NT2/D1 (cell line): ENCODE measurements around the gene MAP7D3.
"Not testable (repeated sequence)": the region's sequence is repeated elsewhere in the genome, so short reads cannot be mapped to it uniquely, and the experiment has no call there.

Experiments used
- DNase-seq: peaks from one replicate; pipeline ENCODE4 v3.0.0-alpha.2; 2011; ENCODE audit warnings: low read depth, low spot score
- H3K27me3 ChIP-seq: 2 replicates; pipeline ENCODE4 v1.6.0; 2011; ENCODE audit warnings: mild to moderate bottlenecking; ENCODE audit not compliant: insufficient read length, insufficient read depth
- H3K36me3 ChIP-seq: 2 replicates; pipeline ENCODE4 v1.6.1; 2011; ENCODE audit warnings: mild to moderate bottlenecking, low read length, mixed read lengths; ENCODE audit not compliant: insufficient read depth, insufficient read length
- H3K4me1 ChIP-seq: 2 replicates; pipeline ENCODE4 v1.5.1; 2011; ENCODE audit not compliant: insufficient read depth, insufficient read length
- H3K4me3 ChIP-seq: 2 replicates; pipeline ENCODE4 v1.5.1; 2011; ENCODE audit warnings: low read depth; ENCODE audit not compliant: insufficient read length
- H3K9ac ChIP-seq: 2 replicates; pipeline ENCODE4 v1.6.0; 2011; ENCODE audit warnings: low read depth; ENCODE audit not compliant: insufficient read length
- H3K9me3 ChIP-seq: 2 replicates; pipeline ENCODE4 v1.5.1; 2011; ENCODE audit warnings: mild to moderate bottlenecking, low read length; ENCODE audit not compliant: insufficient read depth
- SUZ12 ChIP-seq: IDR thresholded peaks from 2 replicates; pipeline ENCODE4 v1.6.1; 2011; ENCODE audit not compliant: insufficient read length, insufficient read depth; ENCODE audit errors: extremely low read depth
- YY1 ChIP-seq: IDR thresholded peaks from 2 replicates; pipeline ENCODE4 v1.6.1; 2011; ENCODE audit not compliant: insufficient read length, insufficient read depth
- ZNF274 ChIP-seq: IDR thresholded peaks from 2 replicates; pipeline ENCODE4 v1.6.1; 2011; ENCODE audit warnings: mild to moderate bottlenecking, low read depth, low read length

Gene MAP7D3

DNA sequence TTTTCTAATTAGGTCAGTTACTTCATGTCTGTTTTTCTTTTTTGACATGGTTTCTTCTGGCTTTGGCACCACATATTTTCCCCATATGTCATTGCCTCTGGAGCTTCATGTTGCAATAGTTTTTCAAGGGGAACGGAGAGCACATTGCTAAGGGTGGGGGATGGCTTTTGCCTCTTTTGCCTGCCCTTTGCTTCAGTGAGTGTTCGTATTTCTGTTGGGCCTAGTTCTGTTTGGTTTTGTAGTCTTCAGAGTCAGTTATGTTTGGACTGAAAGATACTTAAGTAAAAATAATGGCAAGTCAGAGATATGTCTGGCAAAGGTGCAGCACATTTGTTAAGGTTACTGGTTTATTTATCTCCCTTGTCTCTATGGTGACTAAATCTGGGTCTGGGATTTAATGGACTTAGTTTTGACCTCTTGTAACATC, 74.8 kb downstream of the MAP7D3 start:
- no peaks in the 10 kb centered on the region for H3K36me3 ChIP-seq
- H3K27me3 ChIP-seq: no peaks in the 10 kb centered on the region
- H3K9ac ChIP-seq: no peak overlapping the region
- DNase-seq: no peak
- no peaks in the 10 kb centered on the region for H3K9me3 ChIP-seq
- H3K4me3 ChIP-seq: no peak overlapping the region
- no peaks in the 10 kb centered on the region for H3K4me1 ChIP-seq
- TF ChIP-seq SUZ12: no peak
- no peak for TF ChIP-seq ZNF274
- no peak for TF ChIP-seq YY1

DNA sequence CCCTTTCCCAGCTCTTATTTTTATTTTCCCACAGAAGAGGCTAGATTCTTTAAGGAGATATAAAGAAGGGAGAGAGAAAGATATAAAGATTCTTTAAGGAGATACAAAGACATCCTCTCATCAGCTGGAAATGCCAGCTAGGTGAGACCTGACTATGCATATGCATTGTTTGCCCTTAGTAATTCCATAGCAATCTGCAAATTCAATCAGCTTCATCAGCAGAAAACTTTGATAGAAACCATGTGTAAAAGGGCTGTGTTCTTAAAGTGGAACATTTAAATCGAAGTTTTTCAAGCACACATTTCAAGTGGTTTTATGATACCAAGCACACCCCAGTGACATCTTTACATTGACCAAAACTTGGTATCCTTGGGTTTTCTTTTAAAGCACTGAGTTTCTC, 79.8 kb downstream of the MAP7D3 start:
- Histone ChIP-seq H3K4me1 (no peaks in the 10 kb centered on the region), H3K27me3 (no peaks in the 10 kb centered on the region), H3K9ac (no peak overlapping the region), H3K36me3 (no peaks in the 10 kb centered on the region), H3K9me3 (no peaks in the 10 kb centered on the region), H3K4me3 (no peak overlapping the region)
- DNase-seq: no peak
- TF ChIP-seq SUZ12 (no peak), ZNF274 (no peak), YY1 (no peak)

DNA sequence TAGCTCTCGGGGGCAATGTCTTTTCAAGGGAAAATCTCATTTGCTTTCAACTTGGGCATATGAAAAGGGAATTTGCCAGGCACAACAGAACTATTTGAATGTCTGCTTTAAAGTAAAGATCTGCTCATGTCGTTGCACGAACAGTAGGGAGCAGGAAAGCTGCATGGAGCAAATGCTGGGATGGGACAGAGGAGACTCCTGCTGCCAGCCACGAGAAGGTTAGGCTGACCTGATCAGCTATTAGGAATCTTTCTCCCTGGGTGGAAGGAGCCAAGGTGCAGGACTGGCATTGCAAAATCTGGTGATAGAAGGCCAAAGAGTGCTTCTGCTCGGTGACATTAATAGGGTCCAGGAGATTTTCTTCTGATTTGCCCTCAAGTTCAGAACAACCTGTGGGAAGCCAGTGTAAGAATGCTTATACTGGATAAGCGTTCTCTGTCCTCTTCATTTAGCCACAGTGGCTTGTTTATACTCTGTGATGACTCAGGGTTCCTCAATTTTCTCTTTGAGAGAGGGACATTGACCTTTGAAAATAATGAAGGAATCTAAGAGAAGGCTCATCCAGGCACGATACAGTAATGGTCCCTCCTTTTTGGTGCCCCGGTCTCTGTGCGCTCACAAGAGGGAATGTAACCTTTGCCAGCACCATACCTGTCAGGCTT, 80.9 kb downstream of the MAP7D3 start:
- H3K9ac ChIP-seq: no peak overlapping the region
- no peak overlapping the region for H3K4me3 ChIP-seq
- TF ChIP-seq ZNF274 (no peak), SUZ12 (no peak), YY1 (no peak)
- no peak for DNase-seq
- H3K9me3 ChIP-seq: no peaks in the 10 kb centered on the region
- no peaks in the 10 kb centered on the region for H3K27me3 ChIP-seq
- no peaks in the 10 kb centered on the region for H3K36me3 ChIP-seq
- H3K4me1 ChIP-seq: no peaks in the 10 kb centered on the region

DNA sequence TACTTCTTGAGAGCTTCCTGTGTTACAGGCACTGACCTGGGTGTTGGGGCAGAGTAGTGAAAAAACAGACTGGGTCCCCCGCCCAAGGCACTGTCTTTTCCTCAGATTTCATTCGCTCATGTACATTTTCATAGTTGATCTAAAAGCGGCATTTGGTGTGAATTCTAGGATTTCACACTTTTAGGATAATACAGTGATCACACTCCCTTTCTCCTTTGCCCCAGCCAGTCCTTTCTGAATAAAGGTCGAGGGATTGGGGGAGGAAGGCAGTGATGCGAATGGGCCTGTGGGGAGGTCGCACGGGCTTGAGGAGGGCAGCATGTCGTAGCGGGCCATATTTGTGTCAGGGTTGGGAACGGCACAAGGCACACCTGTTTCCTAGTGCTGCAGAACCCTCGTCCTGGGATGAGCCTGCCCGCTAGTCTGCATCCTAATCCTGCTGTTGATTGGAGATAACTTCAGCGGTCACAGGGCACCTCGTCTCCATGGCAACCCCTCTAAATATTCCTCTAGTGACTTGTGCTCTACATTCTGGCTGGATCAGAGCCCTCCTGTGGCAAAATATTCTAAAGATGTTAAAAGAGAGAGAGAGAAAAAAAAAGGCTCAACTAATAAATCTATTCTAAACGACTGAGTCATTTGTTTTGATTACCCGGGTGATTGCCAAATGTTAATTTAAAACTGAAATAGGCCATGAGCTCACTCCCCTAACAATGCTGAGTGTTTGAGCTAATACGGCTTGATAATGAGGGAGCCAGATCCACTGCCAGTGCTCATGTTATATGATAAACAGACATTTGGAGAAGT, 82.1 kb downstream of the MAP7D3 start:
- DNase-seq: peak; percentile 38
- Histone ChIP-seq H3K9ac (no peak overlapping the region), H3K4me3 (no peak overlapping the region)

DNA sequence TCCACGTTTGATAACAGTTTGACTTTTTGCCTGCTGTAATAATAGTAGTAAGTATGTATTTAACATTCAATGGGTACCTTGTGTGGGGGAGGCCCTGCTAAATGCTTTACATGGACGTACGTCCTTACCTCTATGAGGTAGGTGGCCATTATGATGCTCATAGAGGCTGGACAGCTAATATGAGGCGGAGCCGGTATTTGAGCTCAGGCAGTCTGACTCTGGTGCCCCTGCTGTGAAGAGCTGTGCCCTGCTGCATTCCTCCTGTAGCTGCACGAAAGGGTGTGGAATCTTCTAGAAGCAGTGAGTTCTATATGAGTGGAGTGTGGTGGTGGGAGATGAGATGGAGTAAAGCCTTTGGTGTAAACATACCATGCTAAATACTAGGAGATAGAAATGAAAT, 83.2 kb downstream of the MAP7D3 start:
- H3K9ac ChIP-seq, H3K36me3 ChIP-seq, H3K27me3 ChIP-seq, H3K9me3 ChIP-seq, H3K4me3 ChIP-seq, DNase-seq, H3K4me1 ChIP-seq: not testable (repeated sequence)

More for the DNA sequence above, 82.1 kb downstream of the MAP7D3 start:
- no peaks in the 10 kb centered on the region for H3K36me3 ChIP-seq
- H3K4me1 ChIP-seq: no peaks in the 10 kb centered on the region
- TF ChIP-seq SUZ12: no peak
- no peak for TF ChIP-seq ZNF274
- TF ChIP-seq YY1: no peak
- H3K27me3 ChIP-seq: no peaks in the 10 kb centered on the region
- no peaks in the 10 kb centered on the region for H3K9me3 ChIP-seq

DNA sequence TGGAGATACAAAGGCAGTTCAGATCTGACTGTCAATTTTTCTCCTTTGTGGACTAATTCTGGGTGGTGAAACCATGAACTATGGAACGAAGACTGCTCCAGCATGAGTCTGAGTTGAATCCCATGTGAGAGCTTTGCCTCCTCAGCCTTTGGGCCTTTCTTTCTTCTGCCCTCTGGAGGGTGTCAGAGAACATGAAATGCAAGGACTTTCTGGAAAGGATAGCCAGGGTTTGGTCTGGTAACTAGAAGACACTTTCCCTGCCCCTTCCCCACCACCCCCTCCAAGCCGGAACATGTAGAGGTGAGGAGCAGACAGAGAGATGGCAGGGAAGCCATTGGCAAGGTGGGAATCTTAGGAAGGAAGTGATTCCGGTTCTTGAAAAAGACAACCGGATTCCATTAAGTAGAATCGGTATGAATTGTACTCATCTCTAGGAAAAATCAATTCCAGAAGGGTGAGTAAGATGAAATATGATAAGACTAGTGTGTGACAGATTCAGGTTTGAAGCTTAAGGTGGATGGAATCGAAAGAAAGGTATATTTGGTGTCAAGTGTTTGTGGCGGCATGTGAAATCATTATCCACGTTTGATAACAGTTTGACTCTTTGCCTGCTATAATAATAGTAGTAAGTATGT, 84.9 kb downstream of the MAP7D3 start:
- Histone ChIP-seq H3K4me3 (no peak overlapping the region), H3K9ac (no peak overlapping the region), H3K36me3 (no peaks in the 10 kb centered on the region), H3K4me1 (no peaks in the 10 kb centered on the region), H3K9me3 (no peaks in the 10 kb centered on the region), H3K27me3 (no peaks in the 10 kb centered on the region)
- no peak for TF ChIP-seq YY1
- TF ChIP-seq SUZ12: no peak
- no peak for TF ChIP-seq ZNF274
- no peak for DNase-seq

DNA sequence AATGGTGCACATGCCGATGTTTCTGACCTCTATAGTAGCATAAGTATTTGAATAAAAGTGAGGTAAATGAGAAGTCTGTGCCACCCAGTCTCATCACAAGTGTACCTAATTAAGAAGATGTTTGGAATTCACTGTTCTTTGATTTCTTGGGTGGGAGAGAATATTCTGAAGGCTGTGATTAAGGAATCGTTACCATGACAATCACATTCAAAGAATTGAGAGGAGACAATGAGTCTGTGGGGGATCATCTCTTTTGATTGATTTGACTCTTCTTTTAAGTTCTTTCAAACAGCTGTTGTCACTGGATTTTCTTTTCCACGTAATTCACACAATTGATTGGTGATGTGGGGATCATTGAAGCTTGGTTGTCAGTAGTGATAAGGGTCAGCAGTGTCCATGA, 85.8 kb downstream of the MAP7D3 start:
- TF ChIP-seq YY1: no peak
- TF ChIP-seq ZNF274: no peak
- no peak for TF ChIP-seq SUZ12
- no peak for DNase-seq
- H3K9me3 ChIP-seq: no peaks in the 10 kb centered on the region
- no peaks in the 10 kb centered on the region for H3K36me3 ChIP-seq
- no peak overlapping the region for H3K4me3 ChIP-seq
- H3K9ac ChIP-seq: no peak overlapping the region
- no peaks in the 10 kb centered on the region for H3K4me1 ChIP-seq
- H3K27me3 ChIP-seq: no peaks in the 10 kb centered on the region
